Brain microvascular endothelial cell (primary cell): ENCODE data around the gene RBMS1.

Experiments
- DNase-seq: peaks from one replicate; pipeline ENCODE4 v3.0.0-alpha.2; 2020
- H3K27ac ChIP-seq: fragments of 250-450 bp; sonication (Bioruptor Pico); 2 replicates; pipeline ENCODE4 v1.5.1; 2020; ENCODE audit warnings: mild to moderate bottlenecking, moderate library complexity
- H3K27me3 ChIP-seq: fragments of 250-450 bp; sonication (Bioruptor Pico); replicated peaks from 2 replicates; pipeline ENCODE4 v1.5.1; 2020; ENCODE audit warnings: mild to moderate bottlenecking
- H3K36me3 ChIP-seq: fragments of 250-450 bp; sonication (Bioruptor Pico); replicated peaks from 2 replicates; pipeline ENCODE4 v1.5.1; 2020; ENCODE audit warnings: mild to moderate bottlenecking
- H3K4me3 ChIP-seq: 2 replicates; pipeline ENCODE4 v1.5.1; 2011; ENCODE audit warnings: low read depth, mild to moderate bottlenecking, control low read depth, low read length, moderate library complexity
- CTCF ChIP-seq: IDR thresholded peaks from 2 replicates; pipeline ENCODE4 v1.5.1; 2011; ENCODE audit warnings: low read depth, mild to moderate bottlenecking, moderate library complexity, low read length, control low read depth, inconsistent platforms; ENCODE audit errors: missing control alignments
- in situ Hi-C: cut with HindIII; loops from 2 replicates; pipeline ENCODE4 v1.10.0; 2017; ENCODE audit warnings: low sequenced_read_pairs, low pct_ligation_motif_present

Gene RBMS1

GRCh38 chr2:160229591-160229990 is 264.0 kb downstream of the RBMS1 start:
- TF ChIP-seq CTCF, result no peak
- DNase-seq, result peak; percentile 69
- H3K27ac ChIP-seq, result peak overlapping the region; percentile 99
- H3K4me3 ChIP-seq, result no peak overlapping the region
- no peaks in the 10 kb centered on the region for H3K36me3 ChIP-seq
- in situ Hi-C loops, result no loop called here
- H3K27me3 ChIP-seq, result no peaks in the 10 kb centered on the region

- no peaks in the 10 kb centered on the region for H3K27me3 ChIP-seq
- H3K36me3 ChIP-seq, result no peaks in the 10 kb centered on the region
- H3K27ac ChIP-seq, result peak overlapping the region; percentile 99
- peak; percentile 82 for DNase-seq
- no peak overlapping the region for H3K4me3 ChIP-seq
- in situ Hi-C loops, result no loop called here
- no peak for TF ChIP-seq CTCF
These were observed 265.3 kb downstream of the RBMS1 start for GRCh38 chr2:160228141-160228917.

DNA sequence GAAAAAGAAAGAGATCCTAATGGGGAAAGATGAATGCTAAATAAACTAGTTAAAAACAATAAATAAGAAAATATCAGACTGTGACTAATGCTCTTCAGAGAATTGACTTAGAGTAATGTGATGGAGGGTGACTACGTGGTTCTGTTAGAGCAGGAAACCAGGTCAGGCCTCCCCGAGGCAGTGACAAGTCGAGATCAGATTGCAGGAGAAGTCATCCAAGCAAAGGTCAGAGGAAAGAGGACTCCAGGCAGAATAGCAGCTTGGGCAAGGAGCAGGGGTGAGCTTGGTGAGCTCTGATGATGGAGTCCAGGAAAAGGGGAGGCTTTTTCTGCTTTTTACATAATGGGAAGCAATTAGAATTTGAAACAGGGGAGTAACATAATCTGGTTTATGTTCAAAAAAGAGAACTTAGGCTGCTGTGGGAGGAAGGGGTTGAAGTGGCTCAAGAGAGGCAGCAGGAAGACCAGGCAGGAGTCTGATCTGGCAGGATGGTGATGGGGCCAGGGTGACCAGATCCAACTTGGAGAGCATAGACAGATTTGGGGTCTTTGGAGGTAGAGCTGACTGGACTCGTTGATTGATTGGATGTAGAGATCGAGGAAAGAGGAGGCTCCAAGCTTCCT is 266.2 kb downstream of the RBMS1 start:
- Histone ChIP-seq H3K36me3 (no peaks in the 10 kb centered on the region), H3K27ac (peak overlapping the region; percentile 99), H3K4me3 (no peak overlapping the region), H3K27me3 (no peaks in the 10 kb centered on the region)
- in situ Hi-C loops, result no loop called here
- TF ChIP-seq CTCF, result no peak
- DNase-seq, result peak; percentile 82

- in situ Hi-C loops, result no loop called here
- H3K4me3 ChIP-seq, result no peak overlapping the region
- TF ChIP-seq CTCF, result no peak
- no peaks in the 10 kb centered on the region for H3K36me3 ChIP-seq
- no peak for DNase-seq
- no peaks in the 10 kb centered on the region for H3K27me3 ChIP-seq
- H3K27ac ChIP-seq, result peak overlapping the region; percentile 99
These were observed 267.2 kb downstream of the RBMS1 start for GRCh38 chr2:160226367-160226766.

DNA sequence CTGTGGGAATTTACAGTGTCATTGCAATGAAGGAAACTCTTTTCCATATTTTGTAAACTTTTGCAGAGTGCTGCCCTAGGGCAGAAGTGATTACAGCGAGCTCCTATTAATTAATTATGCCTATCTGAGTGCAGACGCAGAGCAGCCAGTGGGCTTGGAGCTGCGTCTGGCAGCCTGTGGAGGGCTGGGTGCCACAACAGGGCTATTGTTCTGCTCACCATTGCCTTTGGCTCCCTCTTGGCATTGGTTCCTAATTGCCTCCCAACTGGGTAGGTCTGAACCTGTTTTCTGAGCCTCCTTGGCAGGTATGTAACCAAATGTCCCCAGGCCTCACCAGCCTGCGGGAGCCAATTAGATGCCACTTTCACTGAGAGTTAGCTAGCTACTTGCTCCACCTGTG is 267.9 kb downstream of the RBMS1 start:
- Histone ChIP-seq H3K27me3 (no peaks in the 10 kb centered on the region), H3K36me3 (no peaks in the 10 kb centered on the region), H3K27ac (peak overlapping the region; percentile 99), H3K4me3 (no peak overlapping the region)
- no peak for DNase-seq
- in situ Hi-C loops, result no loop called here
- no peak for TF ChIP-seq CTCF
